Nephron (organoid): ENCODE data around the gene ENSA.

Experiments used
- H3K27ac Mint-ChIP-seq, 3 experiments: 2 replicates each; pipeline ENCODE4 v1.8.0; 2020; ENCODE audit warnings: mixed read lengths in 3 of 3, mild to moderate bottlenecking in 2 of 3, moderate library complexity in 1 of 3
- H3K27me3 Mint-ChIP-seq: 2 replicates; pipeline ENCODE4 v1.8.0; 2021; ENCODE audit warnings: low read depth, mild to moderate bottlenecking, moderate library complexity, mixed read lengths
- H3K36me3 Mint-ChIP-seq: 2 replicates; pipeline ENCODE4 v1.8.0; 2020; ENCODE audit warnings: low read depth, mixed read lengths
- H3K4me1 Mint-ChIP-seq: 2 replicates; pipeline ENCODE4 v1.8.0; 2020; ENCODE audit warnings: mixed read lengths
- H3K4me3 Mint-ChIP-seq, 3 experiments: 2 replicates each; pipeline ENCODE4 v1.8.0; 2020; ENCODE audit warnings: mild to moderate bottlenecking in 3 of 3, mixed read lengths in 3 of 3, moderate library complexity in 2 of 3
- H3K9me3 Mint-ChIP-seq: 2 replicates; pipeline ENCODE4 v1.8.0; 2020; ENCODE audit warnings: mixed read lengths
- TF ChIP-seq, protein P1 (sequence below), 3 experiments: fragments of 200-600 bp; sonication (generic); IDR thresholded peaks; one replicate each; pipeline ENCODE4 v1.5.0; 2021; ENCODE audit warnings: antibody characterized with exemption in 3 of 3; ENCODE audit not compliant: unreplicated experiment in 3 of 3

Gene ENSA, protein sequence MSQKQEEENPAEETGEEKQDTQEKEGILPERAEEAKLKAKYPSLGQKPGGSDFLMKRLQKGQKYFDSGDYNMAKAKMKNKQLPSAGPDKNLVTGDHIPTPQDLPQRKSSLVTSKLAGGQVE

DNA sequence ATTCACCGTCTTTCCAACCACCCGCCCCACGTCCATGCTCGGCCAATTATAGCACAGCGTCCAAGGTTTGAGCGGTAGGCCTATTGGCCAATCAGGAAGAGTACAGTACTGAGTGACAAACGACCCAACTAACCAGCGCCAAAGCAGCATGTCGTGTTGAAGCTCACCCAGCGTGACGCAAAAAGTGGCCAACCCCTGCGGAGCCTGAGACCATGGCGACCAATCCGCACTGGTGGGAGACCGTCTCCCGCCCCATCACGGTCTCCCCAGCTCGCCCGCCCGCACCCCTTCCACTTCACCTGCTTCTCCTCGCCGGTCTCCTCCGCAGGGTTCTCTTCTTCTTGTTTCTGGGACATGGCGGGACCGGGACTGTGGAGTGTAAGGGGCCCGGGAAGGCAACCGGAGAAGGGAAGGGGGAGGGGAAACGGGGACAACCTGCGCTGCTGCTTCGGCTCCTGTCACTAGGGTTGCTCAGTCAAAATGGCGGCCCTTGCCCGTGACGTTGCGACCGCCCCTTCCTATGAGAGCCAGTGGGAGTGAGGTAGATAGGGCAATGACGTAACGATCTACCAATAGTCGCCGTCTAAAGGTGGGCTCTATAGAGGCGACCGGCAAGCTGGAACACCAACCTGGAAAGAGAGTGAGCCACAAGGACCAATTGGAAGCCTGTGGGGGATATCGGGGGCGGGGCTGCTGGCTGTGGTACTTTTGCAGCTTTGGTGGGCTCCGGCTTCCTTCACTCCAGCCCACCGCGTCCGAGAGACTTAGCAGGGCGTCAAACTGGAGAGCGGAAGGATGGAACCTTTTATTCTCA, at the start of gene ENSA:
ENSA (minus strand) TSS at position 498 of the 814 bp plus-strand sequence; CDS start at position 356, 142 bp downstream.
- TF ChIP-seq, protein P1, sequence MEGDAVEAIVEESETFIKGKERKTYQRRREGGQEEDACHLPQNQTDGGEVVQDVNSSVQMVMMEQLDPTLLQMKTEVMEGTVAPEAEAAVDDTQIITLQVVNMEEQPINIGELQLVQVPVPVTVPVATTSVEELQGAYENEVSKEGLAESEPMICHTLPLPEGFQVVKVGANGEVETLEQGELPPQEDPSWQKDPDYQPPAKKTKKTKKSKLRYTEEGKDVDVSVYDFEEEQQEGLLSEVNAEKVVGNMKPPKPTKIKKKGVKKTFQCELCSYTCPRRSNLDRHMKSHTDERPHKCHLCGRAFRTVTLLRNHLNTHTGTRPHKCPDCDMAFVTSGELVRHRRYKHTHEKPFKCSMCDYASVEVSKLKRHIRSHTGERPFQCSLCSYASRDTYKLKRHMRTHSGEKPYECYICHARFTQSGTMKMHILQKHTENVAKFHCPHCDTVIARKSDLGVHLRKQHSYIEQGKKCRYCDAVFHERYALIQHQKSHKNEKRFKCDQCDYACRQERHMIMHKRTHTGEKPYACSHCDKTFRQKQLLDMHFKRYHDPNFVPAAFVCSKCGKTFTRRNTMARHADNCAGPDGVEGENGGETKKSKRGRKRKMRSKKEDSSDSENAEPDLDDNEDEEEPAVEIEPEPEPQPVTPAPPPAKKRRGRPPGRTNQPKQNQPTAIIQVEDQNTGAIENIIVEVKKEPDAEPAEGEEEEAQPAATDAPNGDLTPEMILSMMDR (IDR thresholded peaks at IDR 0.05; ENCODE audit: unreplicated experiment in 3 of 3) = no peak
- H3K4me1 Mint-ChIP-seq = peaks cover 24% of the 10 kb centered on the region
- no peaks in the 10 kb centered on the region for H3K9me3 Mint-ChIP-seq
- peaks cover 34% of the 10 kb centered on the region for H3K36me3 Mint-ChIP-seq
- H3K27ac Mint-ChIP-seq = no peak within 1 kb of the TSS
- no peaks in the 10 kb centered on the region for H3K27me3 Mint-ChIP-seq
- H3K4me3 Mint-ChIP-seq = no peak within 1 kb of the TSS

DNA sequence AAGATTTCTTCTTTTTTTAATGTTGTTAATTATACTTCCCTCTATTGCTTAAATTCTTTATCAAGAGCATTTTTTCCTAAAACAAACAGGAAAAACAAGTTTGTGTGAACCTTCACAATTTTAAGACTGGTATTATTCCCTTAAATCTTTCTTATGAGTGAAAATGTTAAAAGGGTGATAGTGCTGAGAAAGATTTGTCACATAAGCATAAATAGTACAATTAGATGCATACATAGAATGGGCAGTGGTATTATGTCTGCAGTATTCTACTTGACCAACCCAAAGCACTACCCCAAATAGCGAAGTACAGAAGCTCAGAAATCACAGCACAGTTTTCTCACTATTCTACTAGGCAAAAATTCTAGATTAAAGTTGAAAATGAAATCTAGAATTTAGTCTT, 49.6 kb upstream of the ENSA start:
- no peaks in the 10 kb centered on the region for H3K9me3 Mint-ChIP-seq
- peaks cover 24% of the 10 kb centered on the region for H3K36me3 Mint-ChIP-seq
- H3K4me1 Mint-ChIP-seq = no peaks in the 10 kb centered on the region
- H3K27me3 Mint-ChIP-seq = no peaks in the 10 kb centered on the region
- no peak overlapping the region for H3K27ac Mint-ChIP-seq
- TF ChIP-seq, protein P1 (IDR thresholded peaks at IDR 0.05; ENCODE audit: unreplicated experiment in 3 of 3) = no peak
- no peak overlapping the region for H3K4me3 Mint-ChIP-seq

DNA sequence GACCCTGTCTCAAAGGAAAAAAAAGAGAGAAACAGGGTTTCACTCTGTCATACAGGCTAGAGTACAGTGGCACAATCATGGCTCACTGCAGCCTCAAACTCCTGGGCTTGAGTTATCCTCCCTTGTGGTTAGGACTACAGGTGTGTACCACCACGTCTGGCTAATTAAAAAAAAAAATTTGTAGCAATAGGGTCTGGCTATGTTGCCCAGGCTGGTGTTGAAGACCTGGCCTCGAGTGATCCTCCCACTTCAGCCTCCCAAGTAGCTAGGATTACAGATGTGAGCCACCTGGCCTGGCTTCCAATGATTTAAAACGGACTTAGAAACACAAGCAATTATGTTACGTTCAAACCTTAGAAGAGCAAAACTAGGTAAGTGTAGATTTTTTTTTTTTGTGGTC, 45.5 kb upstream of the ENSA start:
- no peak overlapping the region for H3K4me3 Mint-ChIP-seq
- H3K9me3 Mint-ChIP-seq = no peaks in the 10 kb centered on the region
- no peaks in the 10 kb centered on the region for H3K4me1 Mint-ChIP-seq
- no peaks in the 10 kb centered on the region for H3K27me3 Mint-ChIP-seq
- TF ChIP-seq, protein P1 (IDR thresholded peaks at IDR 0.05; ENCODE audit: unreplicated experiment in 3 of 3) = no peak
- H3K36me3 Mint-ChIP-seq = peaks cover 17% of the 10 kb centered on the region
- H3K27ac Mint-ChIP-seq = no peak overlapping the region

DNA sequence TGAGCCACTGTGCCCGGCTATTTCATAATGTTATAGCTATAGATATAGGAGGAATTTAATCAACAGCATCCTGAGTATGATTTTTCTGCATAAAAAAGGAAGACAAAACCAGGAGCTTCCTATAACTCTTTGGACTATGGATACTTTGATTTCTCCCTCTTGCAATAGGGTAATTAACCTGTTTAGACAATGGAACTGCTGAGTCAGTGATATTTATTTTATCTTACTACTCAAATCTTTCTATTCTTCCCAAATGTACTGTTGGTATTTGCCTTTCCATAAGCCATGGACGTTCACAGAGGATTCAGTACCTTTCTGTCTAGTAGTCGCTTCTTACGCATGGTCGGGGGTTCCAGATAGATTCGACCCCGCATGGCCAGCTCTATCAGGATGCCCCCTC, 33.9 kb upstream of the ENSA start:
- Mint-ChIP-seq H3K27ac (no peak overlapping the region), H3K4me1 (peaks cover 5% of the 10 kb centered on the region), H3K4me3 (no peak overlapping the region)

DNA sequence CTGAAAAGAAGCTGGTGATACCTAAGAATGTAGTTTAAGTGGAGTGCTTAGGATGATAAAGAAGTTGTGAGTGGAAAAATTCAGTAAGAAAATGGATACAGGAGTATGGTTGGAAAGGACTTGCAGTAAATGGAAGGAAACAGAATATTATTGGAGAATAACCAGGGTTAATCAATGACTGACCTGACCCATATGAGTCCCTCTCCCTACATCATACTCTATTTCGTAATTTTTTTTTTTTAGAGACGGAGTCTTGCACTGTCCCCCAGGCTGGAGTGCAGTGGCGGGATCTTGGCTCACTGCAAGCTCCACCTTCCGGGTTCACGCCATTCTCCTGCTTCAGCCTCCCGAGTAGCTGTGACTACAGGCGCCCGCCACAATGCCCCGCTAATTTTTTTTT, 33.4 kb upstream of the ENSA start:
- H3K36me3 Mint-ChIP-seq = peaks cover 46% of the 10 kb centered on the region

More for the DNA sequence above, 33.9 kb upstream of the ENSA start:
- TF ChIP-seq, protein P1 (IDR thresholded peaks at IDR 0.05; ENCODE audit: unreplicated experiment in 3 of 3) = no peak
- H3K9me3 Mint-ChIP-seq = no peaks in the 10 kb centered on the region
- H3K36me3 Mint-ChIP-seq = peaks cover 45% of the 10 kb centered on the region
- no peaks in the 10 kb centered on the region for H3K27me3 Mint-ChIP-seq

More for the DNA sequence above, 33.4 kb upstream of the ENSA start:
- no peak overlapping the region for H3K4me3 Mint-ChIP-seq
- peaks cover 2% of the 10 kb centered on the region for H3K4me1 Mint-ChIP-seq
- no peaks in the 10 kb centered on the region for H3K27me3 Mint-ChIP-seq
- H3K9me3 Mint-ChIP-seq = no peaks in the 10 kb centered on the region
- no peak overlapping the region for H3K27ac Mint-ChIP-seq
- TF ChIP-seq, protein P1 (IDR thresholded peaks at IDR 0.05; ENCODE audit: unreplicated experiment in 3 of 3) = no peak
